Activated B cell treated with CpG ODN at 0.5 μM for 24 hours (primary cell): Measurements from ENCODE around the gene MAMDC2. TPM values are rescaled to one million over a fixed set of nuclear protein-coding genes. Genes with fewer than 3 reads are reported as not detected.

Source experiments
- ATAC-seq: fragments of 200-7000 bp; cut with Tn5 transposase; one replicate; pipeline ENCODE4 v1.10.0; 2021; ENCODE audit warnings: low read depth, mild to moderate bottlenecking, moderate library complexity
- CTCF ChIA-PET: fragments of 350-600 bp; sonication (Branson Sonifier 250); formaldehyde crosslinking; loops from one replicate; lab custom pipeline; 2021; ENCODE audit warnings: antibody characterized with exemption; lab: Charles Lee
- POLR2A ChIA-PET: fragments of 350-600 bp; sonication (Branson Sonifier 250); formaldehyde crosslinking; loops from one replicate; lab custom pipeline; 2021; ENCODE audit warnings: antibody characterized with exemption; lab: Charles Lee
- DNase-seq: peaks from one replicate; pipeline ENCODE4 v3.0.0; 2022
- H3K27ac Mint-ChIP-seq: one replicate; pipeline ENCODE4 v1.8.0; 2020; ENCODE audit warnings: mixed read lengths
- H3K27me3 Mint-ChIP-seq: one replicate; pipeline ENCODE4 v1.8.0; 2021; ENCODE audit warnings: mixed read lengths
- H3K36me3 Mint-ChIP-seq: one replicate; pipeline ENCODE4 v1.8.0; 2021; ENCODE audit warnings: low read depth, mixed read lengths
- H3K4me1 Mint-ChIP-seq: one replicate; pipeline ENCODE4 v1.8.0; 2021; ENCODE audit warnings: mixed read lengths
- H3K4me3 Mint-ChIP-seq: one replicate; pipeline ENCODE4 v1.8.0; 2020; ENCODE audit warnings: mild to moderate bottlenecking, mixed read lengths
- H3K9me3 Mint-ChIP-seq: one replicate; pipeline ENCODE4 v1.8.0; 2020; ENCODE audit warnings: mixed read lengths
- intact Hi-C: fragments of 100-400 bp; cut with micrococcal nuclease; formaldehyde crosslinking; loops from one replicate; pipeline ENCODE4 v1.15.1; 2024
- total RNA-seq: library from RNA; stranded (reverse); gene quantifications from 2 replicates; pipeline ENCODE4 v1.2.3, GENCODE V29; 2022
- TF ChIP-seq, protein P1 (sequence below): fragments of 200-600 bp; IDR thresholded peaks from one replicate; pipeline ENCODE4 v1.8.0; 2022; ENCODE audit warnings: antibody characterized with exemption, mild to moderate bottlenecking

Gene MAMDC2
- total RNA-seq, 1 donor from 2014 or later, result not detected

DNA sequence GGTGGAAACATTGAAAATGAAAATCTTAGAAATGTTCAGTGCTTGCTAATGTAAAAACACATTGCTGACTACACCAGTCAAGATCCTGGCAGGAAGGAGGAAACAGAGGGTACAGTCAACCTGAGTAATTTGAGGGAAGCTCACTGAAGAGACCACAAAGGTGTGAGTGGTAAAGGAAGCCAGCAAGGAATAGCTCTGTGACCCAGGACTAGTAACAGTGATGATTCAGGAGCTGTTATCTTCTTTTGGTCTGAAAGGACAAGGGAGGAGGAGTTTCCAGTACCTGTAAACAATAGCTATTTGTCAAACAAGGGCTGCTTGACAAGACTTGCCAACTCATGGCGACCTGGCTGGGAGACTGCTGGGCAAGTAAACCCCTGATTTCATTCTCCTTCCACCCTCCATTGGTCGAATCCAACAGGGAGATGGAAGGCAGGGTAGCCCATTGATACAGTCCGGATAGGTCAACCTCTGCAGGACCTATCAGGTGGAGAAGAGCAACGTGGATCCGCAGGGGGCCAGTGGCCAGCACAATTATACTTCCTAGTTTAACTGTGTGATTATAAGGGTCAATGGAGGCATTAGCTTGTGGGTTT is 68.1 kb downstream of the MAMDC2 start:
- Mint-ChIP-seq H3K36me3 (no peaks in the 10 kb centered on the region), H3K4me3 (no peak overlapping the region), H3K27me3 (peaks cover 15% of the 10 kb centered on the region), H3K4me1 (peaks cover 8% of the 10 kb centered on the region), H3K27ac (no peak overlapping the region), H3K9me3 (no peaks in the 10 kb centered on the region)
- TF ChIP-seq, protein P1, sequence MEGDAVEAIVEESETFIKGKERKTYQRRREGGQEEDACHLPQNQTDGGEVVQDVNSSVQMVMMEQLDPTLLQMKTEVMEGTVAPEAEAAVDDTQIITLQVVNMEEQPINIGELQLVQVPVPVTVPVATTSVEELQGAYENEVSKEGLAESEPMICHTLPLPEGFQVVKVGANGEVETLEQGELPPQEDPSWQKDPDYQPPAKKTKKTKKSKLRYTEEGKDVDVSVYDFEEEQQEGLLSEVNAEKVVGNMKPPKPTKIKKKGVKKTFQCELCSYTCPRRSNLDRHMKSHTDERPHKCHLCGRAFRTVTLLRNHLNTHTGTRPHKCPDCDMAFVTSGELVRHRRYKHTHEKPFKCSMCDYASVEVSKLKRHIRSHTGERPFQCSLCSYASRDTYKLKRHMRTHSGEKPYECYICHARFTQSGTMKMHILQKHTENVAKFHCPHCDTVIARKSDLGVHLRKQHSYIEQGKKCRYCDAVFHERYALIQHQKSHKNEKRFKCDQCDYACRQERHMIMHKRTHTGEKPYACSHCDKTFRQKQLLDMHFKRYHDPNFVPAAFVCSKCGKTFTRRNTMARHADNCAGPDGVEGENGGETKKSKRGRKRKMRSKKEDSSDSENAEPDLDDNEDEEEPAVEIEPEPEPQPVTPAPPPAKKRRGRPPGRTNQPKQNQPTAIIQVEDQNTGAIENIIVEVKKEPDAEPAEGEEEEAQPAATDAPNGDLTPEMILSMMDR, result no peak
- CTCF ChIA-PET, result interaction anchor here (0.8 to 5.9 kb wide), 19 partner anchors 9 to 690 kb away, joined by 3 to 52 read pairs (median 6); no protein-coding TSS in a partner anchor
- intact Hi-C loops, result loop anchor here (2.0 kb wide), 2 partner anchors 491 to 689 kb away; no protein-coding TSS in a partner anchor
- ATAC-seq (no peak), DNase-seq (no peak)
- POLR2A ChIA-PET, result no interaction called here

DNA sequence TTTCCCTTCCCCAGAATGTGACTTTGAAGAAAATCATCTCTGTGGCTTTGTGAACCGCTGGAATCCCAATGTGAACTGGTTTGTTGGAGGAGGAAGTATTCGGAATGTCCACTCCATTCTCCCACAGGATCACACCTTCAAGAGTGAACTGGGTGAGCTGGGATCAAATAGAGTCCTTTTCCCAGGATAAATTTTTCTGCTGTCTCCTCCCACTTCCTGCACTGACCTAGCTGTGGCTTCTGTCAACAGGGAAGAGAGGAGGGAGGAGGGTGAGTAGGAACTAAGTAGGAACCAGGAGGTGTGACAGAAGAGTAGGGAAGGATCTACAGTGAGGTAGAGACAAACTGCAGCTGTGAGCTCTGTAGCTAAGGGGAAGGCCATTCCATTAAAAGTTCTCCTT is 69.3 kb downstream of the MAMDC2 start:
- POLR2A ChIA-PET, result no interaction called here
- TF ChIP-seq, protein P1, result no peak
- no peaks in the 10 kb centered on the region for H3K9me3 Mint-ChIP-seq
- no peaks in the 10 kb centered on the region for H3K36me3 Mint-ChIP-seq
- no peak overlapping the region for H3K4me3 Mint-ChIP-seq
- peaks cover 21% of the 10 kb centered on the region for H3K27me3 Mint-ChIP-seq
- H3K27ac Mint-ChIP-seq, result no peak overlapping the region
- peaks cover 8% of the 10 kb centered on the region for H3K4me1 Mint-ChIP-seq
- CTCF ChIA-PET, result interaction anchor here (1.1 to 5.9 kb wide), 5 partner anchors 10 to 691 kb away, joined by 3 to 52 read pairs (median 11); no protein-coding TSS in a partner anchor
- no peak for DNase-seq
- no peak for ATAC-seq
- intact Hi-C loops, result loop anchor here (1.0 kb wide), 1 partner anchor 141 kb away; no protein-coding TSS in a partner anchor

DNA sequence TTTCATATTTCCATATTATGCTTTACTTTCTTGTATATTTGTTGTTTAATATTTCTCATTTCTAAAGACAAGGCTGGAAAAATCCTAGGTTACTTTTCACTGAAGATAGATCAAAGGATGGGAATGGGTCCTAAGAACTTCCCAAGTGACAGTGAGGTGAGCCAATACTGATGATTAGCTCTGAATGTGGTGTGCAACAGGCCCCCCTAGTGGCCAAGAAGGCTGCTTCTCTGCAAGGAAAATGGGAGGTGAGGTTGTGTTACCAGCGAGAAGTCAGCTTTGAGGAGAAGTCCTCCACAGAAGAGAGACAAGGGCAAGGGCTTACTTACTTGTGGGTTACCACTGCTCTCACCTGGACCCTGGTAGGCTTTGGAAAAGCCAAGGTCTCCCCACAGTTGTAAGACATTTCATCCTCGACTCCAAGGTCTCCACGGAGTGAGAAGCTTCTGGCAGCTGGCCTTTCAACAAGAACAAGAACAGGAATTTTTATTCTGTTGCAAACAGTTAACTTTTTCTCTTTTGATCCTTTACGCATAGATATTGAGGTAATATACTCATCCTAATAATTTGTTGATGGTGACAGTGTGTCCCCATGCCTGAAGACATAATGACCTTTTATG is 69.9 kb downstream of the MAMDC2 start:
- H3K36me3 Mint-ChIP-seq, result no peaks in the 10 kb centered on the region
- no peak for DNase-seq
- H3K9me3 Mint-ChIP-seq, result no peaks in the 10 kb centered on the region
- ChIA-PET POLR2A (no interaction called here), CTCF (interaction anchor here (0.7 to 5.9 kb wide), 5 partner anchors 9 to 692 kb away, joined by 3 to 52 read pairs (median 11); no protein-coding TSS in a partner anchor)
- no peak overlapping the region for H3K27ac Mint-ChIP-seq
- H3K4me1 Mint-ChIP-seq, result peaks cover 8% of the 10 kb centered on the region
- TF ChIP-seq, protein P1, result no peak
- intact Hi-C loops, result loop anchor here (1.0 kb wide), 1 partner anchor 141 kb away; no protein-coding TSS in a partner anchor
- ATAC-seq, result no peak
- peaks cover 19% of the 10 kb centered on the region for H3K27me3 Mint-ChIP-seq
- no peak overlapping the region for H3K4me3 Mint-ChIP-seq

DNA sequence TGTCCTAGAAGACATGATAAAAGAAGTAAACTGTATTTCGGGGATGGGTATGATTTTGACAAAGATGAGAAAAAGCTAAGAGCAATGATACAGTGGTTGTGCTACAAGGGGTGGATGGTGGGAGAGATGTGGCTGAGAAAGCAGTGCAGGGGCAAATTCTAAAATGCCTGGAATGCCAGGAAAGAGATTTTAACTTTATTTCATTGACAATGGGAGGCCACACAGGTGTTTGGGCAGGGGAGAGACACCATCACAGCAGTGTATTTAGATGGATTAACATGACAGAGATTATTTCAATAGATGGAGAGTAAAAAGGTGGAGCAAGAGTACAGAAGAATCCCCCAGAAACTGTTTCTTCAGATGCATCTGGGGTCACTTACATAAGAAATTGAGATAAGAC is 71.2 kb downstream of the MAMDC2 start:
- ChIA-PET CTCF (no interaction called here), POLR2A (interaction anchor here (0.6 kb wide), 1 partner anchor 19 kb away, joined by 3 read pairs; no protein-coding TSS in a partner anchor)
- intact Hi-C loops, result no loop called here
- H3K4me1 Mint-ChIP-seq, result peaks cover 8% of the 10 kb centered on the region
- H3K27ac Mint-ChIP-seq, result no peak overlapping the region
- no peaks in the 10 kb centered on the region for H3K36me3 Mint-ChIP-seq
- no peaks in the 10 kb centered on the region for H3K9me3 Mint-ChIP-seq
- TF ChIP-seq, protein P1, result no peak
- DNase-seq, result no peak
- H3K27me3 Mint-ChIP-seq, result peaks cover 26% of the 10 kb centered on the region
- no peak for ATAC-seq
- no peak overlapping the region for H3K4me3 Mint-ChIP-seq

DNA sequence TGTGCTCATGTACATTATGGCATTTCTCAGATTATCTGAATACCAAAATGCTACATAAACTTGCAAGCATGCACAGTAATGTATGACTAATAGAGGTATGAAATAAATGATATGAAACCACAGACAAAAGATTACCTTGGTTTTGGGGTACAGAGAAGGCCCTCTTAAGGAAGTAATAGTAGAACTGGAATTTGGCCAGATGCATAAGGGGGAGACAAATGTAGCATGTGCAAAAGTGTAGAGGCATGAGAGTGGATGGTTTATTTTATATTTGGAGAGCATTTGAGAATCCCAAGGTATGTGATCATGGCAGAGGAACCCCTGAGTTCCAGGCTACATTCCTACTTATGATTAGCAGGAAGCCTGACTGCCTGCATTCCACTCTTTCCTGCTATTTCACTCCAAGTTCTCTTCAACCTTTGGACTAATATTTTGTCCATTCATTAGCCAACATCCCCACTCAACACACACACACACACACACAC is 74.2 kb downstream of the MAMDC2 start:
- Mint-ChIP-seq H3K4me1 (no peaks in the 10 kb centered on the region), H3K27me3 (peaks cover 16% of the 10 kb centered on the region), H3K9me3 (no peaks in the 10 kb centered on the region), H3K4me3 (no peak overlapping the region), H3K36me3 (no peaks in the 10 kb centered on the region), H3K27ac (no peak overlapping the region)
- intact Hi-C loops, result no loop called here
- ATAC-seq (no peak), DNase-seq (no peak)
- ChIA-PET CTCF (no interaction called here), POLR2A (no interaction called here)
- TF ChIP-seq, protein P1, result no peak
